Skin epidermis (tissue), 12 donors: ENCODE measurements around the gene ARHGEF33.

ENCODE experiments used
- H3K27ac ChIP-seq, 21 experiments: fragments of 200-600 bp; sonication (generic) in 11 of 21; one replicate each; pipeline ENCODE4 v1.5.0; 2020; ENCODE audit warnings: mild to moderate bottlenecking in 3 of 21, inconsistent platforms in 2 of 21, moderate library complexity in 2 of 21
- H3K4me3 ChIP-seq, 7 experiments: fragments of 200-600 bp; sonication (generic) in 2 of 7; one replicate each; pipeline ENCODE4 v1.5.0; 2020; ENCODE audit warnings: inconsistent platforms in 2 of 7, mild to moderate bottlenecking in 2 of 7, moderate library complexity in 1 of 7

ARHGEF33 gene

GRCh38 chr2:38997781-38998180, 108.1 kb downstream of the ARHGEF33 start:
- H3K4me3 ChIP-seq: no peak overlapping the region
- no peak overlapping the region for H3K27ac ChIP-seq

- no peak overlapping the region for H3K27ac ChIP-seq
- no peak overlapping the region for H3K4me3 ChIP-seq
Measured at GRCh38 chr2:39000552-39000951, 110.9 kb downstream of the ARHGEF33 start.

- H3K4me3 ChIP-seq: no peak overlapping the region
- no peak overlapping the region for H3K27ac ChIP-seq
Measured at GRCh38 chr2:39007875-39008504, 118.3 kb downstream of the ARHGEF33 start.

GRCh38 chr2:39008665-39009064, 119.0 kb downstream of the ARHGEF33 start:
- Histone ChIP-seq H3K27ac (no peak overlapping the region), H3K4me3 (no peak overlapping the region)

GRCh38 chr2:39013871-39014270, 124.2 kb downstream of the ARHGEF33 start:
- no peak overlapping the region for H3K27ac ChIP-seq
- no peak overlapping the region for H3K4me3 ChIP-seq

- Histone ChIP-seq H3K27ac (no peak overlapping the region), H3K4me3 (no peak overlapping the region)
Measured at GRCh38 chr2:39015424-39015823, 125.7 kb downstream of the ARHGEF33 start.

- no peak overlapping the region for H3K4me3 ChIP-seq
- no peak overlapping the region for H3K27ac ChIP-seq
Measured at GRCh38 chr2:39017334-39017733, 127.7 kb downstream of the ARHGEF33 start.

- Histone ChIP-seq H3K27ac (peak overlapping the region in 1 of 21 experiments; percentile 26), H3K4me3 (no peak overlapping the region)
Measured at GRCh38 chr2:39018638-39019037, 129.0 kb downstream of the ARHGEF33 start.

GRCh38 chr2:39020383-39020782, 130.7 kb downstream of the ARHGEF33 start:
- Histone ChIP-seq H3K27ac (peak overlapping the region in 1 of 21 experiments; percentile 9), H3K4me3 (no peak overlapping the region)

- Histone ChIP-seq H3K27ac (no peak overlapping the region), H3K4me3 (no peak overlapping the region)
Measured at GRCh38 chr2:39022642-39023235, 133.1 kb downstream of the ARHGEF33 start.

GRCh38 chr2:39023649-39024048, 134.0 kb downstream of the ARHGEF33 start:
- Histone ChIP-seq H3K27ac (no peak overlapping the region), H3K4me3 (no peak overlapping the region)

- no peak overlapping the region for H3K4me3 ChIP-seq
- H3K27ac ChIP-seq: no peak overlapping the region
Measured at GRCh38 chr2:39024833-39025232, 135.2 kb downstream of the ARHGEF33 start.
